Mucosa of gallbladder (tissue), 1 donor: ENCODE data around the gene PCDHGA7. TPM values are rescaled to one million over a fixed set of nuclear protein-coding genes. Genes with fewer than 3 reads are reported as not detected.
"Not testable (repeated sequence)": the region's sequence is repeated elsewhere in the genome, so short reads cannot be mapped to it uniquely, and the experiment has no call there.

Experiments
- DNase-seq: peaks from one replicate; pipeline ENCODE4 v3.0.0-alpha.2; 2020; ENCODE audit warnings: low spot score
- total RNA-seq: library from RNA; stranded (reverse); gene quantifications from one replicate; pipeline ENCODE4 v1.2.1, GENCODE V29; 2021
- donor health status: DM: no; HTN: no; CAD: no.

The PCDHGA7 gene
- 4.5 TPM for total RNA-seq

GRCh38 chr5:141382469-141383294 is at the start of gene PCDHGA7:
TSS of gene PCDHGA7 (plus strand) at chr5:141382742. CDS start at chr5:141382900, 158 bp downstream.
- DNase-seq, result no peak

- no peak for DNase-seq
Measured at GRCh38 chr5:141338538-141339306, 43.8 kb upstream of the PCDHGA7 start, which contains the start of gene PCDHGA2. TSS of gene PCDHGA2 (plus strand) at chr5:141338760.

DNA sequence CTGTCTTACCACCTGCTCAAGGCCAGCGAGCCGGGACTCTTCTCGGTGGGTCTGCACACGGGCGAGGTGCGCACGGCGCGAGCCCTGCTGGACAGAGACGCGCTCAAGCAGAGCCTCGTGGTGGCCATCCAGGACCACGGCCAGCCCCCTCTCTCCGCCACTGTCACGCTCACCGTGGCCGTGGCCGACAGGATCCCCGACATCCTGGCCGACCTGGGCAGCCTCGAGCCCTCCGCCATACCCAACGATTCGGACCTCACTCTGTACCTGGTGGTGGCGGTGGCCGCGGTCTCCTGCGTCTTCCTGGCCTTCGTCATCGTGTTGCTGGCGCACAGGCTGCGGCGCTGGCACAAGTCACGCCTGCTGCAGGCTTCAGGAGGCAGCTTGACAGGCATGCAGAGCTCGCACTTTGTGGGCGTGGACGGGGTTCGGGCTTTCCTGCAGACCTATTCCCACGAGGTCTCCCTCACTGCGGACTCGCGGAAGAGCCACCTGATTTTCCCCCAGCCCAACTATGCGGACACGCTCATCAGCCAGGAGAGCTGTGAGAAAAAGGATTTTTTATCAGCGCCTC is 41.7 kb upstream of the PCDHGA7 start:
- DNase-seq, result not testable (repeated sequence)

- DNase-seq, result no peak
Measured at GRCh38 chr5:141342773-141343172, 39.8 kb upstream of the PCDHGA7 start.

DNA sequence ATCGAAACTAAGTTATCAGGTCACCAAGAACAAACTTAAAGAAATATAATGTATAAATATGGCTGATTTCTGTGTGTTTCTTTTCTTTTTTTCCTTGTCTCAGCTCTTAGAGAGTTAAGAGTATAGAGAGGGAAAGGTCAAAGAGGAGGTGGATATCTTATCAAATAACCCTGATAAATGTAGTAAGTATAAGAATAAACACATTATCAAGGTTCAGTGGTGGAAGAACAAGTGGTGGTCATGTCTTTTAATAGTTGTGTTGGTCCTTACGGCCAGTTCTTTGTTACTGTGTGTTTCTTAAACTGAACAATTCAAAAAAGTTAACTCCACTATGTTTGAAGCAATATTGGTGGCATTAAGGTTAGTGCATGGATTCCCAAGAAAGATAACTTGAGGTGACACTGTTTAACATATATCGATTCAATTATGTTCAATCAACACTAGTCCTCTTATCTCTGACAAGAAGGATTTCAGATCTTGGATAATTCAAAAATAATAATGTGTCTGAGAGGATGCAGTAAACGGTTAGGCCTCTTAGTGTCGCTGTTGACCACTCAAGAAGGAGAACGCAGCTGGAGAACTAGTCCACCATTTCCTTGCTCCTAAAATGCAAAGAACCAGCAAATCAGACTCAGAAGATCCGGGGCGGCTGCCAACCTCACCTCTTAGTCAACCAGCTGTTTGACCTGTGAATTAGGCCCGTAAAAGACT is 39.1 kb upstream of the PCDHGA7 start, which contains the start of gene PCDHGA3:
PCDHGA3 (plus strand) TSS at position 588 of the 711 bp plus-strand sequence. CDS start 205 bp downstream, outside the sequence.
- no peak for DNase-seq

DNA sequence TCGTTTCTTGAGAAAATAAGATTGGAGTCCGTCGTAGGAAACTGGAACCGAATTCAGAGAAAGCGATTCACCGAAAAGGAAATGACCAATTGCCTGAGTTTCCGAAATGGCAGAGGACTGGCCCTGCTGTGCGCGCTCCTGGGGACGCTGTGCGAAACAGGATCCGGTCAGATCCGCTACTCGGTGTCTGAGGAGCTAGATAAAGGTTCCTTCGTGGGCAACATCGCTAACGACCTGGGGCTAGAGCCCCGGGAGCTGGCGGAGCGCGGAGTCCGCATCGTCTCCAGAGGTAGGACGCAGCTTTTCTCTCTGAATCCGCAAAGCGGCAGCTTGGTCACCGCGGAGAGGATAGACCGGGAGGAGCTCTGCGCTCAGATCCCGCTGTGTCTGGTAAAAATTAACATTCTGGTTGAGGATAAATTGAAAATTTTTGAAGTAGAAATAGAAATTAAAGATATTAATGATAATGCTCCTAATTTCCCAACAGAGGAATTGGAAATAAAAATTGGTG is 38.5 kb upstream of the PCDHGA7 start:
- DNase-seq, result no peak

DNA sequence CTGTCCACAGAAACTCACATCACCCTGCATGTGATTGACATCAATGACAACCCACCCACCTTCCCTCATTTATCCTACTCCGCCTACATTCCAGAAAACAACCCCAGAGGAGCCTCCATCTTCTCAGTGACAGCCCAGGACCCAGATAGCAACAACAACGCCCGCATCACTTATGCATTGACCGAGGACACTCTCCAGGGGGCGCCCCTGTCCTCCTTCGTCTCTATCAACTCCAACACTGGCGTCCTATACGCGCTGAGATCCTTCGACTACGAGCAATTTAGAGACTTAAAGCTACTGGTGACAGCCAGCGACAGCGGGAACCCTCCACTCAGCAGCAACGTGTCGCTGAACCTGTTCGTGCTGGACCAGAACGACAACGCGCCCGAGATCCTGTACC is 37.2 kb upstream of the PCDHGA7 start:
- DNase-seq, result no peak

GRCh38 chr5:141346017-141346416 is 36.5 kb upstream of the PCDHGA7 start:
- not testable (repeated sequence) for DNase-seq

DNA sequence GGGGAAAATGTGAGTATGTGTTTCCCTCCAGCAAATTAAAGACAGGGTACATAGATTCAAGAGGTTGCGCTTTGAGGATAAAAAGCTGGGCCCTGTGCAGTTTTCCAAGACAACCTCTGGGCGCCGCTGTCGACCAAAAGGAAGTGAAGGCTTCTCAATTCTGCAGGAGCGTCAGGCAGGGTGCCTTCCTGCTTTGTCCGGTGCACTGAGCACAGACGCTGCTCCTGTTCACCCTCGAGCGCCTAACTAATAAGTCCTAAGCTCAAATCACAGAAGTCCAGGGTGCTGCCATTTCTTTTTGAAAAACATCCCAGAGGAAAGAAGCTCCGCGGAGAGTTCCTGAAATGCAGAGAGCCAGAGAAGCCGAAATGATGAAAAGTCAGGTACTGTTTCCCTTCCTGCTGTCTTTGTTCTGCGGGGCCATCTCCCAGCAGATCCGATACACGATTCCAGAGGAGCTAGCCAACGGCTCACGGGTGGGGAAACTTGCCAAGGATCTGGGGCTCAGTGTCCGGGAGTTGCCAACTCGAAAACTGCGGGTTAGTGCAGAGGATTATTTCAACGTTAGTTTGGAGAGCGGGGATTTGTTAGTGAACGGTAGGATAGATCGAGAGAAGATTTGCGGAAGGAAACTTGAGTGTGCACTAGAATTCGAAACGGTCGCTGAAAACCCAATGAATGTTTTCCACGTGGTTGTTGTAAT is 32.5 kb upstream of the PCDHGA7 start, which contains the start of gene PCDHGB1:
PCDHGB1 (plus strand) TSS at position 183 of the 703 bp plus-strand sequence; CDS start at position 345, 162 bp downstream.
- DNase-seq, result no peak

DNA sequence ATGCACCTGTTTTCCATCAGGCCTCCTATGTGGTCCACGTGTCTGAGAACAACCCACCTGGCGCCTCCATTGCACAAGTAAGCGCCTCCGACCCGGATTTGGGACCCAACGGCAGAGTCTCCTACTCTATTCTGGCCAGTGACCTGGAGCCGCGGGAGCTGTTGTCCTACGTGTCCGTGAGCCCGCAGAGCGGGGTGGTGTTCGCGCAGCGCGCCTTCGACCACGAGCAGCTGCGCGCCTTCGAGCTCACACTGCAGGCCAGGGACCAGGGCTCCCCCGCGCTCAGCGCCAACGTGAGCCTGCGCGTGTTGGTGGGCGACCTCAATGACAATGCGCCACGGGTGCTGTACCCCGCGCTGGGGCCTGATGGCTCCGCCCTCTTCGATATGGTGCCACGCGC is 31.0 kb upstream of the PCDHGA7 start:
- no peak for DNase-seq

DNA sequence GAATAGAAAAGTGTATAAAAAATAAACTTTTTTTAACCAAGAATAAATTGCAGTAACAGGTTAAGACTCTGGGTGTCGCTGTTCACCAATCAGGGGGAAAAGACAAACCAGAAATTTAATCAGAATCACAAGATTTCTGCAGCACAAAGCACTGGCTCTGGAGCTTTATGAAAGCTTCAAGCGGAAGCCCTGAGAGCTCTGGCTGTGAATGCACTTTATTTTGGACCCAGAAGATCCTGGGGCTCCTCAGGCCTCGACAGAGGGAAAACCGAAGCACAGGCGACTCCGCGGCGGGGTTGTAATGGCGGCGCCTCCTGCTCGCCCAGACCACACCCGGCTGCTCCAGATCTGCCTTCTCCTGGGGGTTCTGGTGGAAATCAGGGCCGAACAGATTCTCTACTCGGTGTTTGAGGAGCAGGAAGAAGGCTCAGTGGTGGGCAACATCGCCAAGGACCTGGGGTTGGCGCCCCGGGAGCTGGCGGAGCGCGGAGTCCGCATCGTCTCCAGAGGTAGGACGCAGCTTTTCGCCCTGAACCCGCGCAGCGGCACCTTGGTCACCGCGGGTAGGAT is 27.6 kb upstream of the PCDHGA7 start, which contains the start of gene PCDHGA4:
PCDHGA4 (plus strand) TSS at position 122 of the 570 bp plus-strand sequence; CDS start at position 209, 87 bp downstream.
- DNase-seq, result no peak

DNA sequence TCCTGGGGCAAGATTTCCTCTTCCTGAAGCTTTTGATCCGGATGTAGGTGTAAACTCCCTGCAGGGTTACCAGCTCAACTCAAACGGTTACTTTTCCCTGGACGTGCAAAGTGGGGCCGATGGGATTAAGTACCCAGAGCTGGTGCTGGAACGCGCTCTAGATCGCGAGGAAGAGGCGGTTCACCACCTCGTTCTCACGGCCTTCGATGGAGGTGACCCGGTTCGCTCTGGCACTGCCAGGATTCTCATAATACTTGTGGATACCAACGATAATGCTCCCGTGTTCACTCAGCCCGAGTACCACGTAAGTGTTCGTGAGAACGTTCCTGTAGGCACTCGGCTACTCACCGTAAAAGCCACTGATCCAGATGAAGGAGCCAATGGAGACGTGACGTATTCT is 26.9 kb upstream of the PCDHGA7 start:
- no peak for DNase-seq

DNA sequence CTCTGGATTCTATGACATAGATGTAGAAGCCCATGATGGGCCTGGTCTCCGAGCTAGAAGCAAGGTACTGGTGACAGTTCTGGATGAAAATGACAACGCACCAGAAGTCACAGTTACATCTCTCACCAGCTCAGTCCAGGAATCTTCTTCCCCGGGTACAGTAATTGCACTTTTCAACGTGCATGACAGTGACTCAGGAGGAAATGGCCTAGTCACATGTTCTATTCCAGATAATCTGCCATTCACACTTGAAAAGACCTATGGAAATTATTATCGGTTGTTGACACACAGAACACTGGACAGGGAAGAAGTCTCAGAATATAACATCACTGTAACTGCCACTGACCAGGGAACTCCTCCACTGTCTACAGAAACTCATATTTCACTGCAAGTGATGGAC is 26.4 kb upstream of the PCDHGA7 start:
- no peak for DNase-seq

- no peak for DNase-seq
Measured at GRCh38 chr5:141356950-141357349, 25.6 kb upstream of the PCDHGA7 start.

- DNase-seq, result no peak
Measured at GRCh38 chr5:141359790-141360426, 22.6 kb upstream of the PCDHGA7 start, which contains the start of gene PCDHGB2. TSS of gene PCDHGB2 (plus strand) at chr5:141359994. CDS start at chr5:141360136, 142 bp downstream.

- no peak for DNase-seq
Measured at GRCh38 chr5:141360685-141361084, 21.9 kb upstream of the PCDHGA7 start.

DNA sequence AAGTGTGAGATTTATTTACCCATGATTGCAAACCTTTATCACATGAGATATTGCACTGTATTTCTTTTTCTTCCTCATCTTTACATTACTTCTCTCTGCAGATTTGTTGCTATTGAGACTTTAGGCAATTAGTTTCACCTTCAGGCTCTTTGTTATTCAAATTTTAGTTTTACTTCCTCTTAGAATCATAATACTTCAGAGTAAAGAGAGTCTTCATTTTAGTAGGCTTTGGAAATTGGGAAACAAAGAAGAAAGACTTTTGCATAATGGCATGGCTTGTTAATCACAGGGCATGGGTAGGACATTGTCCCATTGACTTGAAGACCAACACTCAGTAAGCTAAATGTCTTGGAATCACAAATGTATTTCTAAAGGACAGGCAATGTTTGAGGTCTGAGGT is 19.8 kb upstream of the PCDHGA7 start:
- no peak for DNase-seq

DNA sequence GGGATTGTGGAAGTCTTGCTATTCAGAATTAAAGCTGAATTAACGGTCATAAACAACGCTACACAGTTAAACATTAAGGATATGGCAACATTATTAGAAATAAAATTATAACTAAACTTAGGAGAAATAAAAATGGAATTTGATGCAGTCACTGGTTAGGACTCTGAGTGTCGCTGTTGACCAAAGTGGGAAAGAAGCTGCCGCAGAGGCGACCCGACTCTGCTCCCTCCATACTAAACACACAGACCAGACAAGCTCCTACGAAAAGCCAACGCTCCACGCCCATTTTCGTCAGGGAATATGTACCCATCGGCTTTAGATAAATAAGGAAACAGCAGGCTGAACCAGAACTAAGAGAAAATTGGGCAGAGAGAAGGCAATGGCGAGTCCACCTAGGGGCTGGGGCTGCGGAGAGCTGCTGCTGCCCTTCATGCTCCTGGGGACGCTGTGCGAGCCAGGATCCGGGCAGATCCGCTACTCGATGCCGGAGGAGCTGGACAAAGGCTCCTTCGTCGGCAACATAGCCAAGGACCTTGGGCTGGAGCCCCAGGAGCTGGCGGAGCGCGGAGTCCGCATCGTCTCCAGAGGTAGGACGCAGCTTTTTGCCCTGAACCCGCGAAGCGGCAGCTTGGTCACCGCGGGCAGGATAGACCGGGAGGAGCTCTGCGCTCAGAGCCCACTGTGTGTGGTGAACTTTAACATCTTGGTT is 18.4 kb upstream of the PCDHGA7 start, which contains the start of gene PCDHGA5:
PCDHGA5 (plus strand) TSS at position 211 of the 709 bp plus-strand sequence; CDS start at position 380, 169 bp downstream.
- no peak for DNase-seq
